Suprapubic skin (tissue), 4 donors: Measurements from ENCODE around the gene FAM170B.

Experiments used
- EP300 ChIP-seq: sonication (generic); formaldehyde crosslinking; IDR thresholded peaks from one replicate; pipeline ENCODE4 v1.6.1; 2017; ENCODE audit warnings: antibody characterized with exemption
- POLR2A ChIP-seq, 2 donors: fragments of 450-650 bp; IDR thresholded peaks; one replicate each; pipeline ENCODE4 v1.6.1; 2017; ENCODE audit warnings: antibody characterized with exemption in 2 of 2, mild to moderate bottlenecking in 2 of 2, moderate library complexity in 2 of 2
- POLR2AphosphoS5 ChIP-seq, 3 donors: sonication (generic); formaldehyde crosslinking; IDR thresholded peaks; one replicate each; pipeline ENCODE4 v1.6.1; 2017; ENCODE audit warnings: antibody characterized with exemption in 3 of 3
- TF ChIP-seq, protein P1 (sequence below), 2 donors: fragments of 200-600 bp in 1 of 2; fragments of 450-650 bp in 1 of 2; sonication (generic) in 1 of 2; IDR thresholded peaks; one replicate each; pipeline ENCODE4 v1.5.1; 2016 to 2019; ENCODE audit warnings: antibody characterized with exemption in 2 of 2, mild to moderate bottlenecking in 1 of 2, moderate library complexity in 1 of 2

GRCh38 chr10:49128854-49129253 is 5.0 kb downstream of the FAM170B start:
- TF ChIP-seq, protein P1, sequence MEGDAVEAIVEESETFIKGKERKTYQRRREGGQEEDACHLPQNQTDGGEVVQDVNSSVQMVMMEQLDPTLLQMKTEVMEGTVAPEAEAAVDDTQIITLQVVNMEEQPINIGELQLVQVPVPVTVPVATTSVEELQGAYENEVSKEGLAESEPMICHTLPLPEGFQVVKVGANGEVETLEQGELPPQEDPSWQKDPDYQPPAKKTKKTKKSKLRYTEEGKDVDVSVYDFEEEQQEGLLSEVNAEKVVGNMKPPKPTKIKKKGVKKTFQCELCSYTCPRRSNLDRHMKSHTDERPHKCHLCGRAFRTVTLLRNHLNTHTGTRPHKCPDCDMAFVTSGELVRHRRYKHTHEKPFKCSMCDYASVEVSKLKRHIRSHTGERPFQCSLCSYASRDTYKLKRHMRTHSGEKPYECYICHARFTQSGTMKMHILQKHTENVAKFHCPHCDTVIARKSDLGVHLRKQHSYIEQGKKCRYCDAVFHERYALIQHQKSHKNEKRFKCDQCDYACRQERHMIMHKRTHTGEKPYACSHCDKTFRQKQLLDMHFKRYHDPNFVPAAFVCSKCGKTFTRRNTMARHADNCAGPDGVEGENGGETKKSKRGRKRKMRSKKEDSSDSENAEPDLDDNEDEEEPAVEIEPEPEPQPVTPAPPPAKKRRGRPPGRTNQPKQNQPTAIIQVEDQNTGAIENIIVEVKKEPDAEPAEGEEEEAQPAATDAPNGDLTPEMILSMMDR (IDR thresholded peaks at IDR 0.05), result no peak
- TF ChIP-seq POLR2A (IDR thresholded peaks at IDR 0.05), result no peak
- no peak for TF ChIP-seq POLR2AphosphoS5 (IDR thresholded peaks at IDR 0.05)
- TF ChIP-seq EP300, result no peak
